Urinary bladder (tissue), 4 donors: ENCODE data around the gene ARAP3. TPM values are rescaled to one million over a fixed set of nuclear protein-coding genes. Genes with fewer than 3 reads are reported as not detected.

Experiments
- DNase-seq: peaks from one replicate; pipeline ENCODE4 v3.0.0-alpha.2; 2015; ENCODE audit errors: extremely low spot score
- H3K27ac ChIP-seq: one replicate; pipeline ENCODE4 v1.5.1; 2013; ENCODE audit warnings: low read depth, mild to moderate bottlenecking, moderate library complexity
- H3K36me3 ChIP-seq: one replicate; pipeline ENCODE4 v1.6.1; 2013; ENCODE audit warnings: mild to moderate bottlenecking, moderate library complexity; ENCODE audit not compliant: insufficient read depth
- H3K4me1 ChIP-seq: one replicate; pipeline ENCODE4 v1.6.1; 2013; ENCODE audit warnings: mild to moderate bottlenecking, moderate library complexity; ENCODE audit not compliant: insufficient read depth
- H3K4me3 ChIP-seq: one replicate; pipeline ENCODE4 v1.5.1; 2013; ENCODE audit warnings: low read depth, low read length
- WGBS: extraction: QIAGEN DNeasy Blood & Tissue Kit; methylation state at CpG from one replicate; pipeline ENCODE4 v1.1.7; 2013; 5-methylcytosine and 5-hydroxymethylcytosine counted together
- polyA plus RNA-seq: library from polyadenylated mRNA; stranded (reverse); fragments of 200-250 nt; gene quantifications from one replicate; pipeline ENCODE4 v1.2.3, GENCODE V29; 2013
- total RNA-seq: library from RNA; depleted of rRNA; stranded (reverse); fragments of >200 nt; gene quantifications from one replicate; pipeline ENCODE4 v1.2.3, GENCODE V29; 2014
- donor health status: healthy with polysubstance abuse.
- donor health status: healthy.

ARAP3 gene
- total and polyA plus RNA-seq, 2 donors: 9.8 to 11.7 TPM

DNA sequence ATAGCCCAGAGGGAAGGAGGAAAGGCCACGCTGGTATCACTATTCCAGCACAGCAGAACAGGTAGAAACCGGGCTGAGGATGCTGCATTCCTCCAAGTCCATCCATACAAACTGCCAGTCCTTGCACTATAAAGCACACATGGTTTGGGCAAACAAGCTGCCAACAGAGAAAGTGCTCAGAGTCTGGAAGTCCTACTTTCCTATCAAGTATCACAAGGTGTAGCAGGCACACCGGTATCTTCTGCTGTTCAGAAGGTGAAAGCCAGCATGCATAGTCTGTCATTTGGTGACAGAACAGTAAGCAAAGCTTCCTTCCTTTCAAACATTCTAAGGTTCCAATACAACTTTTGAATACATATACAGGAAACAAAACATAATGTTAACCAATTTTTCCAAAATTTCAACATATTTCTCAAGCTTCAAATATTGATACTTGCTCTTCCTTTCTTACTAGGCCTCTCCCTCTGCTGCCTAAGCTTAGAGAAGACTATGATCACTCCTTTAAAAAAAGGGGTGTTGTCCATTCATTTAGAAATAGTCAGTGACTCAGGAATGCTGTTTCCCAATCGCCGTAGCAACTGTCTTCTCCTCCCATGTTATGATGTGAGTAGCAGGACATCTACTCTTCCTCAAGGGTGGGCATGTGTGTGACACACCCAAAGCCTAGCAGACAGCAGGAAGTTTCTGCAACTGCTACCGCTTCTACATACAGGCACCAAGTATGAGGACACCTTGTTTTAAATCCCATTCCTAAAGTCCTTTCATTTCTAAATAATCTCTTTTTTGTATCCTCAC, 77.9 kb downstream of the ARAP3 start:
- WGBS: 57% methylated on average over 6 of the region's 6 CpGs
- no peak overlapping the region for H3K27ac ChIP-seq

More for the DNA sequence above, 77.9 kb downstream of the ARAP3 start:
- Histone ChIP-seq H3K36me3 (no peaks in the 10 kb centered on the region), H3K4me3 (no peak overlapping the region), H3K4me1 (no peaks in the 10 kb centered on the region)
- peak; percentile 23 for DNase-seq

Other genes starting within 250 kb of the ARAP3 start
- 62.8 TPM for gene PCDHGC3, start 206.3 kb downstream of the ARAP3 start, total RNA-seq
- 101 TPM for gene PCDHGC3, start 206.3 kb downstream of the ARAP3 start, polyA plus RNA-seq
- gene PCDHGC4, start 197.2 kb downstream of the ARAP3 start, total RNA-seq: 6.8 TPM
- gene PCDHGC4, start 197.2 kb downstream of the ARAP3 start, polyA plus RNA-seq: 0.23 TPM
- 3.7 TPM for gene PCDHGC5, start 193.1 kb downstream of the ARAP3 start, total RNA-seq
- gene PCDHGC5, start 193.1 kb downstream of the ARAP3 start, polyA plus RNA-seq: 0.29 TPM
- 18.1 TPM for gene DIAPH1, start 63.2 kb downstream of the ARAP3 start, total RNA-seq
- gene DIAPH1, start 63.2 kb downstream of the ARAP3 start, polyA plus RNA-seq: 30.3 TPM
- gene HDAC3, start 45.4 kb downstream of the ARAP3 start, total RNA-seq: 36.3 TPM
- gene HDAC3, start 45.4 kb downstream of the ARAP3 start, polyA plus RNA-seq: 45.3 TPM
- gene RELL2, start 45.2 kb downstream of the ARAP3 start, total RNA-seq: 0.53 TPM
- 3.0 TPM for gene RELL2, start 45.2 kb downstream of the ARAP3 start, polyA plus RNA-seq
- 14.4 TPM for gene FCHSD1, start 30.8 kb downstream of the ARAP3 start, total RNA-seq
- gene FCHSD1, start 30.8 kb downstream of the ARAP3 start, polyA plus RNA-seq: 15.6 TPM
- 21.1 TPM for gene PCDH1, start 196.2 kb upstream of the ARAP3 start, total RNA-seq
- gene PCDH1, start 196.2 kb upstream of the ARAP3 start, polyA plus RNA-seq: 22.5 TPM
- 55.9 TPM for gene DELE1, start 241.6 kb upstream of the ARAP3 start, total RNA-seq
- gene DELE1, start 241.6 kb upstream of the ARAP3 start, polyA plus RNA-seq: 50.5 TPM